Right atrium auricular region (tissue), 2 donors: Measurements from ENCODE around the gene RAP2B. TPM values are rescaled to one million over a fixed set of nuclear protein-coding genes. Genes with fewer than 3 reads are reported as not detected.

Source experiments
- DNase-seq: peaks from one replicate; pipeline ENCODE4 v3.0.0-alpha.2; 2019; ENCODE audit warnings: low spot score
- H3K27ac ChIP-seq, 2 donors: fragments of 200-600 bp; sonication (generic); 1 replicate in 1 of 2; 2 replicates in 1 of 2; pipeline ENCODE4 v1.5.1; 2016 to 2019
- H3K27me3 ChIP-seq, 2 donors: fragments of 200-600 bp; sonication (generic); one replicate each; pipeline versions ENCODE4 v1.5.1 to v1.6.0; 2017 to 2019
- H3K36me3 ChIP-seq: fragments of 200-600 bp; sonication (generic); one replicate; pipeline ENCODE4 v1.5.1; 2016
- H3K4me1 ChIP-seq, 2 donors: fragments of 200-600 bp; sonication (generic); one replicate each; pipeline versions ENCODE4 v1.5.1 to v1.6.0; 2017 to 2019
- H3K4me3 ChIP-seq, 2 donors: fragments of 200-600 bp; sonication (generic); 1 replicate in 1 of 2; 2 replicates in 1 of 2; pipeline ENCODE4 v1.5.1; 2017 to 2019; ENCODE audit warnings: mild to moderate bottlenecking in 1 of 2, moderate library complexity in 1 of 2
- H3K9me3 ChIP-seq, 2 donors: fragments of 200-600 bp; sonication (generic); one replicate each; pipeline ENCODE4 v1.5.1; 2019
- CTCF ChIP-seq, 2 donors: fragments of 200-600 bp; sonication (generic); IDR thresholded peaks; one replicate each; pipeline ENCODE4 v1.5.1; 2019; ENCODE audit warnings: antibody characterized with exemption in 2 of 2
- total RNA-seq, 2 donors: library from RNA; depleted of rRNA; stranded (reverse); fragments of >200 nt; gene quantifications; one replicate each; pipeline ENCODE4 v1.1.0, GENCODE V29; 2016

Gene RAP2B
- total RNA-seq, 2 donors from 2014 or later, result 3.3 to 4.9 TPM

- no peak overlapping the region for H3K4me3 ChIP-seq
- no peaks in the 10 kb centered on the region for H3K36me3 ChIP-seq
- H3K27me3 ChIP-seq, result no peaks in the 10 kb centered on the region
- no peaks in the 10 kb centered on the region for H3K9me3 ChIP-seq
- no peak for DNase-seq
- no peak for TF ChIP-seq CTCF (IDR thresholded peaks at IDR 0.05)
- no peak overlapping the region for H3K27ac ChIP-seq
- H3K4me1 ChIP-seq, result peaks cover 0 to 18% of the 10 kb centered on the region in 2 donors
These were observed 4.8 kb downstream of the RAP2B start for GRCh38 chr3:153166796-153167195.

- Histone ChIP-seq H3K9me3 (no peaks in the 10 kb centered on the region), H3K27me3 (no peaks in the 10 kb centered on the region), H3K27ac (no peak overlapping the region), H3K36me3 (no peaks in the 10 kb centered on the region), H3K4me3 (no peak overlapping the region), H3K4me1 (peaks cover 0 to 10% of the 10 kb centered on the region in 2 donors)
- no peak for DNase-seq
- TF ChIP-seq CTCF (IDR thresholded peaks at IDR 0.05), result no peak
These were observed 7.9 kb downstream of the RAP2B start for GRCh38 chr3:153169793-153170383.

GRCh38 chr3:153171256-153171655 is 9.2 kb downstream of the RAP2B start:
- peaks cover 0 to 2% of the 10 kb centered on the region in 2 donors for H3K9me3 ChIP-seq

GRCh38 chr3:153171918-153172317 is 9.9 kb downstream of the RAP2B start:
- Histone ChIP-seq H3K9me3 (peaks cover 0 to 3% of the 10 kb centered on the region in 2 donors), H3K27me3 (no peaks in the 10 kb centered on the region), H3K27ac (no peak overlapping the region), H3K4me3 (no peak overlapping the region), H3K36me3 (no peaks in the 10 kb centered on the region), H3K4me1 (no peaks in the 10 kb centered on the region)
- TF ChIP-seq CTCF (IDR thresholded peaks at IDR 0.05), result no peak
- DNase-seq, result no peak

More at GRCh38 chr3:153171256-153171655, 9.2 kb downstream of the RAP2B start:
- Histone ChIP-seq H3K27ac (no peak overlapping the region), H3K4me1 (peaks cover 0 to under 1% of the 10 kb centered on the region in 2 donors), H3K4me3 (no peak overlapping the region), H3K36me3 (no peaks in the 10 kb centered on the region), H3K27me3 (no peaks in the 10 kb centered on the region)
- no peak for TF ChIP-seq CTCF (IDR thresholded peaks at IDR 0.05)
- no peak for DNase-seq

- H3K4me3 ChIP-seq, result no peak overlapping the region
These were observed 11.1 kb downstream of the RAP2B start for GRCh38 chr3:153172796-153173757.

More at GRCh38 chr3:153172796-153173757, 11.1 kb downstream of the RAP2B start:
- Histone ChIP-seq H3K27me3 (no peaks in the 10 kb centered on the region), H3K9me3 (peaks cover 0 to 3% of the 10 kb centered on the region in 2 donors), H3K4me1 (no peaks in the 10 kb centered on the region), H3K36me3 (no peaks in the 10 kb centered on the region), H3K27ac (no peak overlapping the region)
- no peak for TF ChIP-seq CTCF (IDR thresholded peaks at IDR 0.05)
- no peak for DNase-seq
